ENCODE data around the gene CFAP251.

GRCh38 chr12:121872546-121873215 lies 45.7 kb upstream of the CFAP251 start:
- TF ChIP-seq SUZ12 (IDR thresholded peaks at IDR 0.05; ENCODE audit: extremely low read depth, insufficient read depth, insufficient read length) (no peak), ZNF274 (IDR thresholded peaks at IDR 0.05; ENCODE audit: low read depth, low read length) (no peak)
